Neural cell (in vitro differentiated cells): ENCODE measurements around the gene PPM1L. TPM values are rescaled to one million over a fixed set of nuclear protein-coding genes. Genes with fewer than 3 reads are reported as not detected.

Experiments used
- H2AFZ ChIP-seq: fragments of 200-600, 300-800 bp; sonication (generic), shearing (Covaris generic); 2 replicates; pipeline ENCODE4 v1.6.0; 2014; ENCODE audit warnings: low read depth, mild to moderate bottlenecking, antibody characterized with exemption, low read length, moderate library complexity
- H3F3A ChIP-seq: fragments of 200-600 bp; shearing (Covaris generic); 2 replicates; pipeline ENCODE4 v1.6.1; 2016; ENCODE audit warnings: mild to moderate bottlenecking, moderate library complexity, mixed read lengths, antibody characterized with exemption, low read length; ENCODE audit not compliant: insufficient read depth, poor library complexity, severe bottlenecking
- H3K27ac ChIP-seq: fragments of 200-600, 300-800 bp; sonication (generic), shearing (Covaris generic); 2 replicates; pipeline ENCODE4 v1.5.1; 2014; ENCODE audit warnings: mild to moderate bottlenecking, low read length, moderate library complexity
- H3K27me3 ChIP-seq: fragments of 300-800, 200-600 bp; sonication (generic), shearing (Covaris generic); 2 replicates; pipeline ENCODE4 v1.6.0; 2014; ENCODE audit warnings: mild to moderate bottlenecking, low read depth, low read length, moderate library complexity; ENCODE audit not compliant: insufficient read depth
- H3K36me3 ChIP-seq: fragments of 300-800, 200-600 bp; sonication (generic), shearing (Covaris generic); 2 replicates; pipeline ENCODE4 v1.5.1; 2014; ENCODE audit warnings: mild to moderate bottlenecking, antibody characterized with exemption, low read length, moderate library complexity; ENCODE audit not compliant: insufficient read depth
- H3K4me2 ChIP-seq: fragments of 300-800, 200-600 bp; sonication (generic), shearing (Covaris generic); 2 replicates; pipeline ENCODE4 v1.6.0; 2014; ENCODE audit warnings: mild to moderate bottlenecking, low read length
- H3K4me3 ChIP-seq: fragments of 300-800, 200-600 bp; sonication (generic), shearing (Covaris generic); 2 replicates; pipeline ENCODE4 v1.5.1; 2014; ENCODE audit warnings: mild to moderate bottlenecking, low read length, moderate library complexity
- H3K79me2 ChIP-seq: fragments of 200-600 bp; shearing (Covaris generic); replicated peaks from 2 replicates; pipeline ENCODE4 v1.6.0; 2014; ENCODE audit warnings: mild to moderate bottlenecking, low read length, moderate library complexity; ENCODE audit not compliant: insufficient read depth
- H3K9ac ChIP-seq: fragments of 300-800, 200-600 bp; sonication (generic), shearing (Covaris generic); 2 replicates; pipeline ENCODE4 v1.6.1; 2016; ENCODE audit warnings: mild to moderate bottlenecking, low read length, mixed read lengths
- H3K9me2 ChIP-seq: fragments of 200-600 bp; shearing (Covaris generic); 2 replicates; pipeline ENCODE4 v1.6.1; 2016; ENCODE audit warnings: mild to moderate bottlenecking, low read length, mixed read lengths; ENCODE audit not compliant: insufficient read depth
- H3K9me3 ChIP-seq: fragments of 200-600, 300-800 bp; sonication (generic), shearing (Covaris generic); 2 replicates; pipeline ENCODE4 v1.6.1; 2016; ENCODE audit warnings: mild to moderate bottlenecking, mixed run types, low read length, moderate library complexity, mixed read lengths
- H4K20me1 ChIP-seq: fragments of 200-600 bp; shearing (Covaris generic); 2 replicates; pipeline ENCODE4 v1.6.1; 2016; ENCODE audit warnings: mild to moderate bottlenecking, mixed run types; ENCODE audit not compliant: insufficient read depth
- CTCF ChIP-seq: fragments of 450-650 bp; IDR thresholded peaks from 2 replicates; pipeline ENCODE4 v1.5.1; 2014; ENCODE audit warnings: antibody characterized with exemption, mild to moderate bottlenecking, moderate library complexity; ENCODE audit not compliant: poor library complexity, severe bottlenecking
- EP300 ChIP-seq: fragments of 450-650 bp; conservative IDR thresholded peaks from 2 replicates; pipeline ENCODE4 v1.6.1; 2014; ENCODE audit warnings: antibody characterized with exemption, mild to moderate bottlenecking, moderate library complexity; ENCODE audit not compliant: poor library complexity, severe bottlenecking
- EZH2 ChIP-seq: fragments of 200-600, 300-800 bp; shearing (Covaris generic), sonication (generic); IDR thresholded peaks from 2 replicates; pipeline ENCODE4 v1.6.1; 2014; ENCODE audit warnings: antibody characterized with exemption, low read length, borderline replicate concordance, mild to moderate bottlenecking; ENCODE audit not compliant: insufficient read depth, poor library complexity, severe bottlenecking
- MXI1 ChIP-seq: fragments of 450-650 bp; conservative IDR thresholded peaks from 2 replicates; pipeline ENCODE4 v1.6.1; 2014; ENCODE audit warnings: antibody characterized with exemption, mild to moderate bottlenecking; ENCODE audit not compliant: poor library complexity, severe bottlenecking
- POLR2AphosphoS5 ChIP-seq: IDR thresholded peaks from 2 replicates; pipeline ENCODE4 v1.6.1; 2012
- RAD21 ChIP-seq: fragments of 450-650 bp; conservative IDR thresholded peaks from 2 replicates; pipeline ENCODE4 v1.6.1; 2014; ENCODE audit warnings: antibody characterized with exemption, mild to moderate bottlenecking, moderate library complexity
- REST ChIP-seq: IDR thresholded peaks from 2 replicates; pipeline ENCODE4 v1.6.1; 2012; ENCODE audit warnings: borderline replicate concordance
- SMC3 ChIP-seq: fragments of 450-650 bp; conservative IDR thresholded peaks from 2 replicates; pipeline ENCODE4 v1.6.1; 2014; ENCODE audit warnings: antibody characterized with exemption, mild to moderate bottlenecking, moderate library complexity; ENCODE audit not compliant: poor library complexity
- TAF1 ChIP-seq: IDR thresholded peaks from 2 replicates; pipeline ENCODE4 v1.6.1; 2012; ENCODE audit warnings: low read depth
- polyA plus RNA-seq: library from polyadenylated mRNA; depleted of rRNA; stranded (reverse); fragments of >200 nt; gene quantifications from 2 replicates; pipeline ENCODE4 v1.2.3, GENCODE V29; 2014

PPM1L gene
- polyA plus RNA-seq, 1 donor from 2014 or later: 24.9 TPM

GRCh38 chr3:160820430-160820829, 64.4 kb downstream of the PPM1L start:
- H3K9me3 ChIP-seq: no peaks in the 10 kb centered on the region
- H3K27me3 ChIP-seq: no peaks in the 10 kb centered on the region
- no peak overlapping the region for H3K27ac ChIP-seq
- H4K20me1 ChIP-seq: no peaks in the 10 kb centered on the region
- H3K36me3 ChIP-seq: no peaks in the 10 kb centered on the region
- peaks cover 6% of the 10 kb centered on the region for H3K79me2 ChIP-seq
- H3K9ac ChIP-seq: no peak overlapping the region
- no peak overlapping the region for H2AFZ ChIP-seq
- no peaks in the 10 kb centered on the region for H3K9me2 ChIP-seq
- no peak overlapping the region for H3K4me3 ChIP-seq
- H3K4me2 ChIP-seq: no peak overlapping the region
- H3F3A ChIP-seq: no peaks in the 10 kb centered on the region
- TF ChIP-seq CTCF: no peak
- TF ChIP-seq RAD21: no peak
- no peak for TF ChIP-seq SMC3

- no peaks in the 10 kb centered on the region for H4K20me1 ChIP-seq
- H3K36me3 ChIP-seq: no peaks in the 10 kb centered on the region
- H3K4me2 ChIP-seq: no peak overlapping the region
- H2AFZ ChIP-seq: no peak overlapping the region
- no peaks in the 10 kb centered on the region for H3K27me3 ChIP-seq
- H3K79me2 ChIP-seq: peaks cover 11% of the 10 kb centered on the region
- H3K9me2 ChIP-seq: no peaks in the 10 kb centered on the region
- no peaks in the 10 kb centered on the region for H3K9me3 ChIP-seq
- H3K9ac ChIP-seq: no peak overlapping the region
- no peak overlapping the region for H3K4me3 ChIP-seq
- no peak overlapping the region for H3K27ac ChIP-seq
- no peaks in the 10 kb centered on the region for H3F3A ChIP-seq
- TF ChIP-seq SMC3 (no peak), MXI1 (no peak), TAF1 (no peak), POLR2AphosphoS5 (no peak), EP300 (no peak), CTCF (no peak), EZH2 (no peak), REST (no peak), RAD21 (no peak)
Observed at GRCh38 chr3:160822936-160823335, 66.9 kb downstream of the PPM1L start.
